GM21360 (cell line): ENCODE data around the gene AMER1.
"Not testable (repeated sequence)": the region's sequence is repeated elsewhere in the genome, so short reads cannot be mapped to it uniquely, and the experiment has no call there.

ENCODE experiments used
- ATAC-seq: cut with Tn5 transposase; IDR thresholded peaks from one replicate; pipeline ENCODE4 v1.9.1; 2021; ENCODE audit warnings: mild to moderate bottlenecking, moderate library complexity; ENCODE audit not compliant: unreplicated experiment

The AMER1 gene

GRCh38 chrX:64205441-64205734, at the start of gene AMER1:
Gene AMER1, minus strand, starts transcription at chrX:64205708. Its CDS starts 12,422 bp downstream, at chrX:64193286.
- ATAC-seq, result peak; percentile 37

- ATAC-seq, result no peak
These were observed 24.8 kb upstream of the AMER1 start, which contains the start of gene ASB12 for GRCh38 chrX:64230123-64230970. Gene ASB12, minus strand, starts transcription at chrX:64230607. Its CDS starts 4,957 bp downstream, at chrX:64225650.

- no peak for ATAC-seq
These were observed 23.6 kb upstream of the AMER1 start for GRCh38 chrX:64229154-64229553.

GRCh38 chrX:64218023-64218422, 12.5 kb upstream of the AMER1 start:
- ATAC-seq, result no peak

- ATAC-seq, result not testable (repeated sequence)
These were observed 8.5 kb upstream of the AMER1 start for GRCh38 chrX:64213989-64214388.

GRCh38 chrX:64206556-64207162, 1.2 kb upstream of the AMER1 start:
- no peak for ATAC-seq

- peak; percentile 82 for ATAC-seq
These were observed 410 bp upstream of the AMER1 start for GRCh38 chrX:64205735-64206501.

DNA sequence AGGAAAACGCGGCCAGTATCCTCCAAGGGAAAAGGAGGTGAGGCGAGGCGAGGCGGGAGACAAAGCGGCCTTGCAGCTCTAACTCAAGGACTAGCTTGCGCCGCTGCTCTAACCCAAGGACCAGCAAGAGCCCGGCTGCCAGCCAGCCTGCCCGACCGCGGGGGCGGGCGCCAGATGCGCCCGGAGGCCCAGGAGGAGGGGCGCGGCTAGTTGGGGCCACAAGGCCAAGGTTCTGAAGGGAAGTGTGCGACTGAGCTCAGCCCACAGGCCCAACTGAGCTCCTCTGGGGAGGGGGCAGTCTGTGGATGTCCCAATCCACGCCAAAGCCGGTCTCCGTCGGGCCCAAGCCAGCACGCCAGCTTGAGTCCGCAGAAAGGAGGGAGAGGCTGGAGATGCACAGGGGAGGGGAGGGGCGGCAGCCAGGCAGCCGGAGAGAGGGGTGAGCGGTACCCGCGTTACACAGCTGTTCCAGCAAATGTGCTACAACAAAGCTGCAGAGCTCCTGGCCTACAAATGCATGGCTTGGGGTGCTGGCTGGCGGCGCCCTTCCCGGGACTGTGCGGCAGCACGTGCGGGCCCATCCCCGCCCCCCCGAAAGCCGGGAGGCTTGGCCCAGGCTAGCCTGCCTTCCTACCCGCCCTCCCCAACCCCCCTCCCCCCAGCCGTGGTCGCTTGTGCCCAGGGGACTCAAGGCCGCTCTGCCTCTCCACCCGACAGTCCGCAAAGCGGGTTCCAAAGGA, 637 bp downstream of the AMER1 start:
- peak; percentile 5 for ATAC-seq

DNA sequence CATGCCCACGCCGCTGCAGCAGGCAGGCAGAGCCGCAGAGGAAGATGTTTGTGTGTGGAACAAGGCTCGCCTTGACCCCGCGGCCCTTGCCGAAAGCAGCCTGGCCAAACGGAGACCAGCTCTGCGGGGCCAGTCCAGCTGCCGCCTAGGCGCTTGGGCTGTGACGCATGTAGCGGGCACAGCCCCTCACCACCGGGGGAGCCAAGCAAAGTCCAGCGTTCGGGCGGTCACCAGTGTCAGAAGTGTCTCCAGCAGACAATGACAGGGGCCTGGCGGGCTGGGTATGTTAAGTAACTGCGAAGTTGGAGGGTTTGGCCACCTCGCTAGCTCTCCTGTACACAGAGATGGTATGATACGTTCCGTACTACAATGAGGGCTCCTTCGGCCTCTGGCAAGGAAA, 1.3 kb downstream of the AMER1 start:
- no peak for ATAC-seq

DNA sequence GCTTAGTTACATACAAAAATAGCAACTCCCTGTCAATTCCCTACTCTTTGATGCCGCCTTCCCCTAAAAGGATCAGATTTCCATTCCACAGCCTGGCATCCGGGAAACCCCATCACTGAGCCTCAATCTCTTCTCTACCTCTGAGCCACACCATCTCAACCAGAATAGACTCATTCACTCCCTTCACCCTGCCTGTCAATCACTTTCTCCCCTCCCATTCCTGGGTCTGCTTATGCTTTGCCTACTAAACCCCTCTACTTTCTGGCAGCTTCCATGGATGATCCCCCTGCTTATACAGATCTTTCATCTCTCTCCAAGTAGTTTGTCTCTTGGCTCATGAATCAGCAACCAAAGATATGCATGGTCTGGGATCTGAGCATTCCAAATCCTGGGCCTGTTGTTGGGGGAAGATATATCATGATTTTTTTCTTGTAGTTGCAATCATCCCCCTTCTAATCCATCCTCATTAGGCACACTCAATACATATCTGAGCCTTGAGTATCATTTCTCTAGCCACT, 2.6 kb downstream of the AMER1 start:
- no peak for ATAC-seq

- ATAC-seq, result no peak
These were observed 7.5 kb downstream of the AMER1 start for GRCh38 chrX:64198036-64198435.

DNA sequence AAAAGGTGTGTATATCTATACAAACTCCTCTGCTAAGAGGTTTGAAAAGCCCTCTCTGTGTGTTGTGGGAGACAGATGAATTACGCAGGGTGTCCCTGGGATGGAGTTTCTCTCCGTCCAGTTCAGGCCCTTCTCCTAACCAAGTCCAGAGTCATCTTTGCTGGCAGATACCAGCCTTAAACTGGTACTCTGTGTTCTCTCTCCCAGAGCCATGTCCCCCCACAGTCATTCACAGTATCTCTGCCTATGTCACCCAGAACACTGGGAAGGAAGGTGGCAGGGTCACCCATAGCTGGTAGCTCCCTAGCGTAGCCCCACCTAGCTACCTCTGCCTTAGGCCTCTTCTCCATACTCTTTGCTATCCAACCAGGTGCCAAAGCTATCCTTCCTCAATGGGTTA, 8.9 kb downstream of the AMER1 start:
- no peak for ATAC-seq

DNA sequence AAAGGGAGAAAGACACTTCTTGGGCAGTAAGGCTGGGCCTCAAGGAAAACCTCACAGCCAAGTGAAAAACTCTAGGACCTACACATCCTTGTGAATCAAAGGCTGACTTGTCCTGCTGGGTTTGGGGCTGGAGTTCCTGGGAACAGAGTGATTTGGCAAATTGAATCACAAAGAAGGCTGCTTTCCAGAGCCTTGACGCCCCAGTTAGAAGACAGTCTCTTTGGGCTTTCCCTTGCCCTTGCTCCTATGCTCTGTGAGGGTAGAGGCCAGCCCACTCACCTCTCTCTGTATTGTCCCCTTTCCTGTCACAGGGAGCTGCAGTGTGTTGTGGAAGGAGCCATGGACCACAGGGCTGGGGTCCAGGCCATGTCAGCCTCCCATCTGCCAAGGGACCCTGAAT, 9.6 kb downstream of the AMER1 start:
- ATAC-seq, result no peak

GRCh38 chrX:64192673-64193072, 12.8 kb downstream of the AMER1 start:
- ATAC-seq, result no peak

GRCh38 chrX:64192040-64192439, 13.5 kb downstream of the AMER1 start:
- no peak for ATAC-seq

GRCh38 chrX:64191281-64192010, 14.1 kb downstream of the AMER1 start:
- ATAC-seq, result no peak

- no peak for ATAC-seq
These were observed 15.3 kb downstream of the AMER1 start for GRCh38 chrX:64190136-64190740.

GRCh38 chrX:64188901-64189300, 16.6 kb downstream of the AMER1 start:
- ATAC-seq, result no peak

DNA sequence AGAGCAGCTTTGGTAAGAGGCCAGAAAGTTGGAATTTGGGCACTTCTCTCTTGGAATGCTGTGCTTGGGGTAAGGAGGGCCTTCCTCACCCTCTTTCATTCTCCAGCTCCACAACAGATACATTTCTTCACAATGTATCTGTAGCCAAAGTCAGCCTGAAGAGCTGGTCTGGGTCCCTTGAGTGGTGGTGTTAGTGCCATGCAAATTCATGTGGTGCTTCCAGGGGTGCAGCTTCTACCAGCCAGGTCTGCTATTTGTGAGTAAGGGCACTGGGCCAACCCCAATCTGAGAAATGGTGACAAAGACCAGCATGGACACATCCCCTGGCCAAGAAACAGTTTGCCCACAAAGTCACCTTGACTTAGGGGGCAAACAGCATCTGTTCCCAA, 17.8 kb downstream of the AMER1 start:
- no peak for ATAC-seq
